A549 (cell line): ENCODE measurements around the gene KRTDAP. TPM values are rescaled to one million over a fixed set of nuclear protein-coding genes. Genes with fewer than 3 reads are reported as not detected.

Experiments used
- ATAC-seq, 2 experiments: fragments of 200-7000 bp in 1 of 2; fragments of >200 bp in 1 of 2; cut with Nextera tagmentation in 1 of 2; cut with Tn5 transposase in 1 of 2; 3 replicates each; pipeline versions ENCODE4 v1.8.0 to v1.9.1; 2018 to 2020; ENCODE audit warnings: mild to moderate bottlenecking in 1 of 2, moderate library complexity in 1 of 2
- CTCF ChIA-PET: fragments of 300-600 bp; sonication (Branson Sonifier 250); formaldehyde crosslinking; extraction: SDS; loops from one replicate; lab custom pipeline; 2021; ENCODE audit warnings: antibody characterized with exemption, inconsistent platforms; lab: Yijun Ruan, JAX
- POLR2A ChIA-PET: fragments of 350-600 bp; formaldehyde crosslinking; extraction: SDS; loops from one replicate; lab custom pipeline; 2021; ENCODE audit warnings: antibody characterized with exemption, inconsistent platforms; lab: Yijun Ruan, JAX
- DNase-seq, 2 experiments: peaks; one replicate each; pipeline versions ENCODE4 v3.0.0 to v3.0.0-alpha.2; 2011 to 2016; ENCODE audit warnings: low read depth in 1 of 2, low spot score in 1 of 2
- FAIRE-seq: peaks from 2 replicates; lab custom pipeline; 2011; peaks lifted over from hg19 to GRCh38; lab: Jason Lieb, UNC
- H3K27ac ChIP-seq, 2 experiments: fragments of >200 bp; sonication (Bioruptor Twin); formaldehyde crosslinking; 3 replicates each; pipeline ENCODE4 v1.5.1; 2016 to 2017
- H3K4me1 ChIP-seq: fragments of >200 bp; sonication (Bioruptor Twin); formaldehyde crosslinking; 3 replicates; pipeline ENCODE4 v1.6.1; 2016
- H3K4me2 ChIP-seq: fragments of >200 bp; sonication (Bioruptor Twin); formaldehyde crosslinking; 3 replicates; pipeline ENCODE4 v1.6.1; 2016
- H3K4me3 ChIP-seq: fragments of >200 bp; sonication (Bioruptor Twin); formaldehyde crosslinking; 3 replicates; pipeline ENCODE4 v1.5.1; 2016
- H3K9me3 ChIP-seq: fragments of >200 bp; sonication (Bioruptor Twin); formaldehyde crosslinking; 3 replicates; pipeline ENCODE4 v1.6.1; 2016
- CBX2 ChIP-seq: fragments of 200-600 bp; sonication (generic); IDR thresholded peaks from 2 replicates; pipeline ENCODE4 v1.6.1; 2016; ENCODE audit warnings: low read depth, mild to moderate bottlenecking, borderline replicate concordance
- CHD2 ChIP-seq: fragments of 150-350 bp; IDR thresholded peaks from 2 replicates; pipeline ENCODE4 v1.6.1; 2014; ENCODE audit warnings: low read length; ENCODE audit not compliant: partially characterized antibody
- CHD4 ChIP-seq: fragments of 200-600 bp; sonication (generic); IDR thresholded peaks from 2 replicates; pipeline ENCODE4 v1.6.1; 2016; ENCODE audit warnings: antibody characterized with exemption, mild to moderate bottlenecking, borderline replicate concordance
- CTCF ChIP-seq: fragments of >200 bp; sonication (Bioruptor Twin); formaldehyde crosslinking; IDR thresholded peaks from 3 replicates; pipeline ENCODE4 v1.5.1; 2016
- E2F6 ChIP-seq: IDR thresholded peaks from 2 replicates; pipeline ENCODE4 v1.6.1; 2012; ENCODE audit warnings: low read depth, borderline replicate concordance
- EHF ChIP-seq: fragments of 250-450 bp; sonication (Bioruptor Pico); IDR thresholded peaks from 2 replicates; pipeline ENCODE4 v1.5.0; 2020; ENCODE audit warnings: mild to moderate bottlenecking
- ESRRA ChIP-seq: fragments of 150-350 bp; IDR thresholded peaks from 2 replicates; pipeline ENCODE4 v1.6.1; 2014; ENCODE audit warnings: mild to moderate bottlenecking, low read length, borderline replicate concordance
- FOXS1 ChIP-seq: fragments of 250-450 bp; sonication (Bioruptor Pico); IDR thresholded peaks from 2 replicates; pipeline ENCODE4 v1.5.0; 2020; ENCODE audit warnings: mild to moderate bottlenecking, moderate library complexity
- GATA3 ChIP-seq: IDR thresholded peaks from 2 replicates; pipeline ENCODE4 v1.6.1; 2012; ENCODE audit warnings: borderline replicate concordance
- HES2 ChIP-seq: fragments of >200 bp; sonication (Bioruptor Twin); formaldehyde crosslinking; IDR thresholded peaks from 2 replicates; pipeline ENCODE4 v1.6.1; 2016
- HOXA7 ChIP-seq: fragments of 250-450 bp; sonication (Bioruptor Pico); IDR thresholded peaks from 2 replicates; pipeline ENCODE4 v1.5.0; 2020; ENCODE audit warnings: mild to moderate bottlenecking, moderate library complexity
- JUNB ChIP-seq: fragments of >200 bp; sonication (Bioruptor Twin); formaldehyde crosslinking; IDR thresholded peaks from 2 replicates; pipeline ENCODE4 v1.6.1; 2016
- MAX ChIP-seq: IDR thresholded peaks from 2 replicates; pipeline ENCODE4 v1.6.1; 2012
- MAZ ChIP-seq: fragments of 150-350 bp; IDR thresholded peaks from 2 replicates; pipeline ENCODE4 v1.6.1; 2014; ENCODE audit warnings: antibody characterized with exemption, low read depth, low read length, borderline replicate concordance
- NFE2L2 ChIP-seq: fragments of 150-350 bp; conservative IDR thresholded peaks from 2 replicates; pipeline ENCODE4 v1.6.1; 2014; ENCODE audit warnings: low read length
- NR3C1 ChIP-seq: fragments of >200 bp; sonication (Bioruptor Twin); formaldehyde crosslinking; IDR thresholded peaks from 3 replicates; pipeline ENCODE4 v1.6.1; 2017
- RAD21 ChIP-seq, 2 experiments: fragments of >200 bp in 1 of 2; sonication (Bioruptor Twin) in 1 of 2; formaldehyde crosslinking in 1 of 2; IDR thresholded peaks in 1 of 2; conservative IDR thresholded peaks in 1 of 2; 2 replicates in 1 of 2; 3 replicates in 1 of 2; pipeline ENCODE4 v1.6.1; 2012 to 2018; ENCODE audit warnings: inconsistent platforms in 1 of 2
- REST ChIP-seq: fragments of 200-600 bp; sonication (generic); IDR thresholded peaks from 2 replicates; pipeline ENCODE4 v1.6.1; 2016; ENCODE audit warnings: antibody characterized with exemption, mild to moderate bottlenecking, moderate library complexity
- RFX5 ChIP-seq: fragments of 450-650 bp; IDR thresholded peaks from 2 replicates; pipeline ENCODE4 v1.7.1; 2014; ENCODE audit warnings: antibody characterized with exemption, mild to moderate bottlenecking, moderate library complexity
- SMC3 ChIP-seq: fragments of >200 bp; sonication (Bioruptor Twin); formaldehyde crosslinking; IDR thresholded peaks from 3 replicates; pipeline ENCODE4 v1.6.1; 2018; ENCODE audit warnings: inconsistent platforms
- TFCP2L1 ChIP-seq: fragments of 250-450 bp; sonication (Bioruptor Pico); IDR thresholded peaks from 2 replicates; pipeline ENCODE4 v1.5.0; 2021; ENCODE audit warnings: mild to moderate bottlenecking
- TP53 ChIP-seq: fragments of 250-450 bp; sonication (Bioruptor Pico); IDR thresholded peaks from 2 replicates; pipeline ENCODE4 v1.5.0; 2021; ENCODE audit warnings: mild to moderate bottlenecking, moderate library complexity
- ZC3H11A ChIP-seq: fragments of 450-650 bp; IDR thresholded peaks from 2 replicates; pipeline ENCODE4 v1.6.1; 2014; ENCODE audit warnings: antibody characterized with exemption, mild to moderate bottlenecking
- ZSCAN20 ChIP-seq: fragments of 250-450 bp; sonication (Bioruptor Pico); IDR thresholded peaks from 2 replicates; pipeline ENCODE4 v1.8.0; 2022; ENCODE audit warnings: mild to moderate bottlenecking, moderate library complexity
- WGBS: methylation state at CpG from one replicate; pipeline ENCODE4 v1.1.6; 2017; ENCODE audit errors: missing lambda C conversion rate; 5-methylcytosine and 5-hydroxymethylcytosine counted together
- polyA plus RNA-seq, 4 experiments: library from polyadenylated mRNA; depleted of rRNA in 3 of 4; stranded (reverse); fragments of >200 nt; fragmentation: RNase III in 1 of 4; extraction: RNeasy Plus Mini Kit Qiagen cat#74134 plus additional on column Dnase treatment in 1 of 4; gene quantifications; 2 replicates in 3 of 4; 3 replicates in 1 of 4; pipeline ENCODE4 v1.2.3, GENCODE V29; 2011 to 2017

Gene KRTDAP
- polyA plus RNA-seq, 2 of the 4 experiments (the other 2 are of a cell fraction): not detected

- no peak for DNase-seq
- ATAC-seq: no peak
- H3K4me3 ChIP-seq: no peak overlapping the region
- FAIRE-seq: no peak
- ChIA-PET POLR2A (interaction anchor here (2.2 kb wide), 1 partner anchor 13 kb away, joined by 10 read pairs; no protein-coding TSS in a partner anchor), CTCF (interaction anchor here (0.7 to 10.4 kb wide), 12 partner anchors 9 to 191 kb away, joined by 3 to 256 read pairs (median 18); partner anchors contain the start of genes DMKN, FFAR1 and FFAR3)
- no peaks in the 10 kb centered on the region for H3K9me3 ChIP-seq
- no peak overlapping the region for H3K4me2 ChIP-seq
- 62% methylated on average over 14 of the region's 14 CpGs for WGBS
- H3K27ac ChIP-seq: no peak overlapping the region
- no peak for TF ChIP-seq JUNB
- TF ChIP-seq CBX2: no peak
- no peak for TF ChIP-seq EHF (CRISPR knock-in tag)
- TF ChIP-seq NR3C1: no peak
- TF ChIP-seq, all 56 proteins: peak for 0
- H3K4me1 ChIP-seq: no peaks in the 10 kb centered on the region; the same call in 2 of the 3 replicates
Measured at GRCh38 chr19:35497406-35497805, 7.1 kb upstream of the KRTDAP start.

- ChIA-PET CTCF (interaction anchor here (0.6 to 10.4 kb wide), 93 partner anchors 11 to 470 kb away, joined by 3 to 256 read pairs (median 4); partner anchors contain the start of genes ATP4A, COX6B1, DMKN and FFAR1), POLR2A (interaction anchor here (0.5 to 1.3 kb wide), 5 partner anchors 11 to 461 kb away, joined by 3 to 11 read pairs (median 4); no protein-coding TSS in a partner anchor)
- peak; percentile 90 to 95 for ATAC-seq
- H3K27ac ChIP-seq: peak overlapping the region; percentile 35 to 64; a peak in 3 of 6 replicates
- H3K4me3 ChIP-seq: peak overlapping the region; percentile 24; the same call in 2 of the 3 replicates
- no peaks in the 10 kb centered on the region; the same call in 2 of the 3 replicates for H3K4me1 ChIP-seq
- H3K9me3 ChIP-seq: no peaks in the 10 kb centered on the region
- H3K4me2 ChIP-seq: peak overlapping the region; percentile 82
- peak; percentile 96 for FAIRE-seq
- DNase-seq: peak; percentile 81 to 97
- 16% methylated on average over 30 of the region's 30 CpGs for WGBS
- 0 out of 2 replicates have a peak, but pooled peaks have one; percentile 40 for TF ChIP-seq MAX
- no peak; the same call in 1 of the 2 replicates for TF ChIP-seq REST
- TF ChIP-seq HOXA7 (CRISPR knock-in tag): no peak
- TF ChIP-seq ESRRA: no peak
- no peak for TF ChIP-seq RFX5
- no peak for TF ChIP-seq GATA3
- TF ChIP-seq MAZ: 0 out of 2 replicates have a peak, but pooled peaks have one; percentile 59
- no peak for TF ChIP-seq EHF (CRISPR knock-in tag)
- no peak for TF ChIP-seq TP53
- TF ChIP-seq HES2: no peak
- no peak for TF ChIP-seq E2F6
- TF ChIP-seq CHD2: no peak
- no peak for TF ChIP-seq NFE2L2
- peak; percentile 96 for TF ChIP-seq CTCF
- no peak for TF ChIP-seq FOXS1 (CRISPR knock-in tag)
- TF ChIP-seq TFCP2L1 (CRISPR knock-in tag): no peak
- peak; percentile 83 to 85 for TF ChIP-seq RAD21 (conservative IDR thresholded peaks at IDR 0.05 in 1 of 2, IDR thresholded peaks at IDR 0.05 in 1 of 2)
- no peak for TF ChIP-seq CHD4
- TF ChIP-seq ZC3H11A: no peak
- peak; percentile 96 for TF ChIP-seq SMC3
- no peak for TF ChIP-seq ZSCAN20 (CRISPR knock-in tag)
Measured at GRCh38 chr19:35495107-35496064, 5.1 kb upstream of the KRTDAP start.
